BJ (cell line): ENCODE measurements around the gene ABLIM2. TPM values are rescaled to one million over a fixed set of nuclear protein-coding genes. Genes with fewer than 3 reads are reported as not detected.

Source experiments
- CTCF ChIA-PET: fragments of 350-600 bp; formaldehyde crosslinking; extraction: SDS; loops from one replicate; lab custom pipeline; 2021; ENCODE audit warnings: antibody characterized with exemption, inconsistent platforms; lab: Yijun Ruan, JAX
- POLR2A ChIA-PET: fragments of 300-600 bp; sonication (Branson Sonifier 250); formaldehyde crosslinking; extraction: SDS; loops from one replicate; lab custom pipeline; 2021; ENCODE audit warnings: antibody characterized with exemption; lab: Charles Lee
- DNase-seq: peaks from one replicate; pipeline ENCODE4 v3.0.0-alpha.2; 2011; ENCODE audit warnings: low read depth
- H3K27me3 ChIP-seq: 2 replicates; pipeline ENCODE4 v1.6.0; 2011; ENCODE audit warnings: low read length; ENCODE audit not compliant: control insufficient read depth, insufficient read depth
- H3K36me3 ChIP-seq: 2 replicates; pipeline ENCODE4 v1.5.1; 2011; ENCODE audit warnings: low read length; ENCODE audit not compliant: control insufficient read depth, insufficient read depth
- H3K4me3 ChIP-seq: 2 replicates; pipeline ENCODE4 v1.5.1; 2011; ENCODE audit warnings: low read depth, mild to moderate bottlenecking, control low read depth, low read length
- polyA minus RNA-seq: library from RNA; depleted of rRNA, polyadenylated mRNA; stranded (reverse); fragments of >200 nt; gene quantifications from 2 replicates; pipeline ENCODE4 v1.2.3, GENCODE V29; 2011; rRNA and poly(A)+ RNA removed
- polyA plus RNA-seq: library from polyadenylated mRNA; depleted of rRNA; stranded (reverse); fragments of >200 nt; gene quantifications from 2 replicates; pipeline ENCODE4 v1.2.3, GENCODE V29; 2011; rRNA removed
- TF ChIP-seq, protein P1 (sequence below): IDR thresholded peaks from 2 replicates; pipeline ENCODE4 v1.5.1; 2011; ENCODE audit warnings: low read depth, mild to moderate bottlenecking, control low read depth, inconsistent platforms, low read length, moderate library complexity; ENCODE audit not compliant: insufficient read depth

ABLIM2 gene
- 0.07 TPM in 1 of 2 replicates, not detected in the other for polyA plus RNA-seq
- polyA minus RNA-seq = not detected in 2 replicates

DNA sequence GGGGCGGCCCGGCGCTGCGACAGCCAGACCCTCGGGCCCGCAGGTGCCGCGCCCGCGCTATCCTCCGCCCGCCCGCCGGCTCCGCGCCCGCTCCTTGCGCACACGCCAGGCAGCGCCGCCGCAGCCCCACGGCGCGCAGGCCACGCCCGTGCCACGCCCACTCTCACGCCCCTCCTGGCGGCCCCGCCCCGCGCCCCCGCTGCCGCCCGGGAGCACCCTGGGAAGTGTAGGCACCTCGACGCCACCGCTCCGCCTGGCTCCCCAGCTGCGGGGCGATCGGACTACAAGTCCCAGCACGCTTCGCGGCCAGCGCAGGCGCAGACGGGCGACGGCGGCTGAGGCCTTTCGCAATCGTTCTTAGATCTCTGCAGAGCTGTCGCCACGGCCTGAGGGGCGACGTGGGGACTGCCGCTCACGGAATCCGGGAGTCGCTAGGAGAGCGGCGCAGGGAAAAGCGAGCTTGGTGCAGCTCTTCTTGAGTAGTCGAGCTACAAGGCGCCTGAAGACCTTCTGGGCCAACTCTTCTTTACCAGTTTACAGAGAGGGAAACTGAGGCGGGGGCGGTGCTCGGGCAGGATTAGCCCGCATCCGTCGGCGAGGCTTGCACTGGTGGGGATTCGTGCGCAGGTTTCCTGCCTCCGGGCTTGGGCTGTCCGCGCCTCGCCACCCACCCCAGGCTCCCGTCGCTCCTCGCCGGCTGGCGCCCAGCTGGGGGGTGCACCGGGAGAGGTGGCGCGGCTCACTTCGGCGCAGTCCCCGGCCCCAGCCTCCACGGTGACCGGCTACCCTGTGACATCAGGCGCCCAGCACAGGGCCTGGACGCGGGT, at the start of gene ABLIM2:
ABLIM2 (minus strand) TSS at position 104 of the 827 bp plus-strand sequence. CDS start 124 bp downstream, outside the sequence.
- Histone ChIP-seq H3K27me3 (peaks cover 6% of the 10 kb centered on the region; the same call in 1 of the 2 replicates), H3K36me3 (no peaks in the 10 kb centered on the region), H3K4me3 (peak within 1 kb of the TSS; percentile 89)
- POLR2A ChIA-PET = no interaction called here
- CTCF ChIA-PET = interaction anchor here (0.5 to 2.2 kb wide), 3 partner anchors 13 to 355 kb away, joined by 3 to 11 read pairs (median 7); no protein-coding TSS in a partner anchor
- TF ChIP-seq, protein P1, sequence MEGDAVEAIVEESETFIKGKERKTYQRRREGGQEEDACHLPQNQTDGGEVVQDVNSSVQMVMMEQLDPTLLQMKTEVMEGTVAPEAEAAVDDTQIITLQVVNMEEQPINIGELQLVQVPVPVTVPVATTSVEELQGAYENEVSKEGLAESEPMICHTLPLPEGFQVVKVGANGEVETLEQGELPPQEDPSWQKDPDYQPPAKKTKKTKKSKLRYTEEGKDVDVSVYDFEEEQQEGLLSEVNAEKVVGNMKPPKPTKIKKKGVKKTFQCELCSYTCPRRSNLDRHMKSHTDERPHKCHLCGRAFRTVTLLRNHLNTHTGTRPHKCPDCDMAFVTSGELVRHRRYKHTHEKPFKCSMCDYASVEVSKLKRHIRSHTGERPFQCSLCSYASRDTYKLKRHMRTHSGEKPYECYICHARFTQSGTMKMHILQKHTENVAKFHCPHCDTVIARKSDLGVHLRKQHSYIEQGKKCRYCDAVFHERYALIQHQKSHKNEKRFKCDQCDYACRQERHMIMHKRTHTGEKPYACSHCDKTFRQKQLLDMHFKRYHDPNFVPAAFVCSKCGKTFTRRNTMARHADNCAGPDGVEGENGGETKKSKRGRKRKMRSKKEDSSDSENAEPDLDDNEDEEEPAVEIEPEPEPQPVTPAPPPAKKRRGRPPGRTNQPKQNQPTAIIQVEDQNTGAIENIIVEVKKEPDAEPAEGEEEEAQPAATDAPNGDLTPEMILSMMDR = no peak
- DNase-seq = peak; percentile 81

DNA sequence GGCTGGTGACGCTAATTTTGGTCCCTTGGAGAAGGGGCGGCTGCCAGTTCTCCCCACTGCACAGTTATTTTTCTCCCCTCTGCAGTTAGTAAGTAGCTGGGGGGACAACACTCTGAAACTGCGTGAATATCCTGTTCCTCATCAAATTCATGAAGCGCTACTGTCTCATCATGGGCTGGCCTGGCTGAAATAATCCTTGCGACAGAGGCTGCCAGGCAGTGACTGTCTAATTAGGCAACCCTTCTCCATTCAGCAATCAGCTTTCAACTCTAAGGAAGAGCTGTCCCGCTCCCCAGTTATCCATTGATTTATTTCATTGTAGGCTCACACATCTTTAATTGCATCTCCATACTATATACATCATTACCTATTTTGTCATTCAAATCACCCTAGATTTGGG, 48.7 kb upstream of the ABLIM2 start:
- Histone ChIP-seq H3K36me3 (no peaks in the 10 kb centered on the region), H3K4me3 (no peak overlapping the region), H3K27me3 (no peaks in the 10 kb centered on the region; the same call in none of the 2 replicates)
- TF ChIP-seq, protein P1 = no peak
- POLR2A ChIA-PET = no interaction called here
- no peak for DNase-seq
- CTCF ChIA-PET = interaction anchor here (0.7 to 1.7 kb wide), 2 partner anchors 14 to 31 kb away, joined by 3 to 5 read pairs; no protein-coding TSS in a partner anchor

DNA sequence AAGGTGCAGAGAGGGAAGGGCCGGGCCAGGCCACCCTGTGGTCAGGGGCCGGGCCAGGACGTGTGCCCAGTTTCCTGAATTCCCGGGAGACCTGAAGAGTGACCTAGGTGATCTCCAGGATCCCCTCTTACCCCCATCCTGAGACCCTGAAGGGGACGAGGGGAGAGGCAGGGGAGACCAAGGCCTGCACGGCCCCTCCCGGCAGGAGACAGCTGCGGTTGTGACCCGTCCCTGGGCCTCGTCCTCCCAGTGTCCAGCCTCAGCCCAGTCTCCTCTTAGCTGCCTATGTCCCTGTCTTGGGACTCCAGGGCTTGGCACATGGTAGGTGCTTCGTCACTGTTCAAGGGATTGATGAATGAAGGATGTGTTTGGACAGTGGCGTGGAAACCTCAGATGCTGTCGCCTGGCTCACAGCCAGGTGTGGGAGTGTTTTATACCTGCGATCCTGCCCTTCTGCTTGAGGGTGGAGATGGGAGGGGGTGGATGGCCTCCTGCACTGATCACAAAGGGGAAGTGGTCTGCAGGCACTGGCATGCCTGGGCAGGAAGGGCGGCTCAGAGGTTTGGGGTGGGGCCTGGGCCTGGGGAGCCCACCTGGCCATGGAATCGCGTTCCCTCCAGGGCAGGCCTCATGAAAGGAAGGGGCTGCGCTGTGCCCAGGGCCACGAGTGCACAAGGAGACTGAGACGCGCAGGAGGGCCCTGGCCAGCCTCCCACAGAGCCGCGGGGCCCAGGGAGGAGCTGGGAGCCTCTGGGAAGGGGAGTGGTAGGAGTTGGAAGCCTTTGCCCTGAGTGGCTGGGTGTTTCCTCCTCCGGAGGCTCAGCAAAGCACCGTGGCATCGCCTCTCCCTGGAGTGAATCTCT, 47.4 kb upstream of the ABLIM2 start:
- TF ChIP-seq, protein P1 = no peak
- no peak for DNase-seq
- POLR2A ChIA-PET = no interaction called here
- peaks cover 1% of the 10 kb centered on the region for H3K27me3 ChIP-seq
- no peaks in the 10 kb centered on the region for H3K36me3 ChIP-seq
- CTCF ChIA-PET = interaction anchor here (1.7 kb wide), 1 partner anchor 29 kb away, joined by 5 read pairs; no protein-coding TSS in a partner anchor
- no peak overlapping the region for H3K4me3 ChIP-seq

DNA sequence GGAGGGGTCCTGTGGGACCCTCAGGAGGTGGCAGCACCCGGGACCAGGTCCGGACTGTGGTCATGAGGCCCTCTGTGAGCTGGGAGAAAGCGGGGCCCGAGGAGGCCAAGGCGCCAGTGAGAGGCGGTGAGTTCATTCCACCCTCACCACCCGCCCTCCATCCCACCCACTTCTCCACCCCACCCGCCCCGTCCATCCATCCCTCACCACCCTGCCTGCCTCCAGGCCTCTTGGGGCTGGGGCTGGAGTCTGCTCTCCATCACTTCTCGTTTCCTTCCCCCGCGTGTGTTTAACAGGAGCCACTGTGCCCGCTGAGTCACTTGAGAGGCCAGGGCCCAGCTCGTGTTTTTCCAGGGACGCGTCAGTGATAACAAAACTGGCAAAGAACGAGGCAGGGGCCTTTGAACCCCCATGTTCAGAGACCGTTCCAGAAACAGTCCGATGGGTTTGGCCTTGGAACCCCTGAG, 46.7 kb upstream of the ABLIM2 start:
- no peak for DNase-seq
- Histone ChIP-seq H3K36me3 (no peaks in the 10 kb centered on the region), H3K27me3 (peaks cover 1% of the 10 kb centered on the region; the same call in 1 of the 2 replicates), H3K4me3 (no peak overlapping the region)
- ChIA-PET POLR2A (no interaction called here), CTCF (no interaction called here)
- TF ChIP-seq, protein P1 = no peak
